ENCODE measurements around the gene HAPLN3. TPM values are rescaled to one million over a fixed set of nuclear protein-coding genes. Genes with fewer than 3 reads are reported as not detected.
A peak's percentile ranks its signal among the peaks of the same experiment; 100 is the strongest.
"Not testable (repeated sequence)": the region's sequence is repeated elsewhere in the genome, so short reads cannot be mapped to it uniquely, and the experiment has no call there.

Gene HAPLN3
- total RNA-seq = 10 to 100 TPM in 1 of 4 donors, 1 to 10 TPM in 3; 3.0 to 10.5 (median 6.7) TPM

GRCh38 chr15:88894819-88895767 is at the start of gene HAPLN3:
Gene HAPLN3 (minus strand): TSS chr15:88895544. CDS start chr15:88887298, 8,246 bp downstream.
- ATAC-seq = peak; percentile 13
- H3K36me3 ChIP-seq = peaks cover 0 to 12% of the 10 kb centered on the region in 2 donors
- peaks cover 41% of the 10 kb centered on the region for H3K27me3 ChIP-seq
- peaks cover 2 to 49% (median 27%) of the 10 kb centered on the region in 3 donors for H3K4me1 ChIP-seq
- no peaks in the 10 kb centered on the region for H3K9me3 ChIP-seq
- peak within 1 kb of the TSS; percentile 25 to 52 for H3K4me3 ChIP-seq
- H3K27ac ChIP-seq = peak within 1 kb of the TSS in 2 of 4 donors; percentile 78 to 87
- 0% methylated on average over 5 of the region's 70 CpGs; no CpG with 5 or more reads in 1 of the 2 donors for WGBS, 2 donors (ENCODE audit: low coverage in 1 of 2)
- TF ChIP-seq EP300 (IDR thresholded peaks at IDR 0.05) (no peak), POLR2AphosphoS5 (IDR thresholded peaks at IDR 0.05) (peak; percentile 16)

- no peak overlapping the region for H3K4me3 ChIP-seq
- WGBS, 2 donors (ENCODE audit: low coverage in 1 of 2) = 81 to 84% methylated on average over 4 of the region's 4 CpGs
- ATAC-seq = no peak
- no peaks in the 10 kb centered on the region for H3K36me3 ChIP-seq
- H3K4me1 ChIP-seq = no peaks in the 10 kb centered on the region
- no peaks in the 10 kb centered on the region for H3K27me3 ChIP-seq
- H3K27ac ChIP-seq = no peak overlapping the region
- no peaks in the 10 kb centered on the region for H3K9me3 ChIP-seq
- TF ChIP-seq POLR2A (IDR thresholded peaks at IDR 0.05) (no peak), EP300 (IDR thresholded peaks at IDR 0.05) (no peak), CTCF (IDR thresholded peaks at IDR 0.05) (no peak), POLR2AphosphoS5 (IDR thresholded peaks at IDR 0.05) (no peak)
Measured at GRCh38 chr15:88940110-88940675, 44.8 kb upstream of the HAPLN3 start.

- Histone ChIP-seq H3K9me3 (no peaks in the 10 kb centered on the region), H3K4me3 (no peak overlapping the region), H3K27ac (no peak overlapping the region), H3K27me3 (no peaks in the 10 kb centered on the region), H3K36me3 (no peaks in the 10 kb centered on the region), H3K4me1 (no peaks in the 10 kb centered on the region)
- ATAC-seq = no peak
- WGBS, 2 donors (ENCODE audit: low coverage in 1 of 2) = 66 to 70% methylated on average over 2 of the region's 2 CpGs
- no peak for TF ChIP-seq EP300 (IDR thresholded peaks at IDR 0.05)
- TF ChIP-seq CTCF (IDR thresholded peaks at IDR 0.05) = no peak
- TF ChIP-seq POLR2A (IDR thresholded peaks at IDR 0.05) = no peak
- TF ChIP-seq POLR2AphosphoS5 (IDR thresholded peaks at IDR 0.05) = no peak
Measured at GRCh38 chr15:88939486-88939806, 44.1 kb upstream of the HAPLN3 start.

- H3K9me3 ChIP-seq = no peaks in the 10 kb centered on the region
- H3K4me1 ChIP-seq = peaks cover 0 to under 1% (median 0%) of the 10 kb centered on the region in 3 donors
- no peak for ATAC-seq
- 80% methylated on average over 3 to 6 of the region's 15 CpGs for WGBS, 2 donors (ENCODE audit: low coverage in 1 of 2)
- no peak overlapping the region for H3K4me3 ChIP-seq
- H3K27me3 ChIP-seq = no peaks in the 10 kb centered on the region
- TF ChIP-seq POLR2A (IDR thresholded peaks at IDR 0.05) (no peak), POLR2AphosphoS5 (IDR thresholded peaks at IDR 0.05) (no peak), EP300 (IDR thresholded peaks at IDR 0.05) (no peak)
- no peak overlapping the region for H3K27ac ChIP-seq
- H3K36me3 ChIP-seq = no peaks in the 10 kb centered on the region
Measured at GRCh38 chr15:88938802-88939485, 43.6 kb upstream of the HAPLN3 start.

- not testable (repeated sequence) for ATAC-seq, H3K9me3 ChIP-seq, H3K27me3 ChIP-seq, H3K4me1 ChIP-seq, H3K4me3 ChIP-seq, H3K27ac ChIP-seq, H3K36me3 ChIP-seq
- 92 to 93% methylated on average over 4 of the region's 4 CpGs for WGBS, 2 donors (ENCODE audit: low coverage in 1 of 2)
Measured at GRCh38 chr15:88934449-88934848, 39.1 kb upstream of the HAPLN3 start.

- Histone ChIP-seq H3K4me3 (no peak overlapping the region), H3K9me3 (no peaks in the 10 kb centered on the region), H3K4me1 (peaks cover 0 to 10% (median 10%) of the 10 kb centered on the region in 3 donors), H3K27ac (peak overlapping the region in 2 of 4 donors; percentile 64 to 67), H3K27me3 (no peaks in the 10 kb centered on the region), H3K36me3 (no peaks in the 10 kb centered on the region)
- WGBS, 2 donors (ENCODE audit: low coverage in 1 of 2) = 22 to 40% methylated on average over 1 of the region's 1 CpG
- TF ChIP-seq POLR2AphosphoS5 (IDR thresholded peaks at IDR 0.05) = no peak
- TF ChIP-seq POLR2A (IDR thresholded peaks at IDR 0.05) = no peak
- TF ChIP-seq EP300 (IDR thresholded peaks at IDR 0.05) = no peak
- no peak for TF ChIP-seq CTCF (IDR thresholded peaks at IDR 0.05)
- ATAC-seq = peak; percentile 60
Measured at GRCh38 chr15:88932875-88933330, 37.6 kb upstream of the HAPLN3 start.
